Activated CD4-positive, alpha-beta memory T cell treated with anti-CD3 and anti-CD28 coated beads for 36 hours (primary cell): Measurements from ENCODE around the gene PDE4D. TPM values are rescaled to one million over a fixed set of nuclear protein-coding genes. Genes with fewer than 3 reads are reported as not detected.

Experiments
- CTCF ChIA-PET: fragments of 350-600 bp; sonication (Branson Sonifier 250); formaldehyde crosslinking; loops from one replicate; lab custom pipeline; 2021; ENCODE audit warnings: antibody characterized with exemption, inconsistent platforms; lab: Charles Lee
- POLR2A ChIA-PET: fragments of 350-600 bp; sonication (Branson Sonifier 250); formaldehyde crosslinking; loops from one replicate; lab custom pipeline; 2021; ENCODE audit warnings: antibody characterized with exemption; lab: Charles Lee
- DNase-seq: peaks from one replicate; pipeline ENCODE4 v3.0.0-alpha.2; 2020
- H3K27ac Mint-ChIP-seq: one replicate; pipeline ENCODE4 v1.8.0; 2021; ENCODE audit warnings: mixed read lengths
- H3K27me3 Mint-ChIP-seq: one replicate; pipeline ENCODE4 v1.8.0; 2021; ENCODE audit warnings: mixed read lengths
- H3K36me3 Mint-ChIP-seq: one replicate; pipeline ENCODE4 v1.8.0; 2021; ENCODE audit warnings: mixed read lengths
- H3K4me1 Mint-ChIP-seq: one replicate; pipeline ENCODE4 v1.8.0; 2021; ENCODE audit warnings: low read depth, mixed read lengths
- H3K4me3 Mint-ChIP-seq: one replicate; pipeline ENCODE4 v1.8.0; 2021; ENCODE audit warnings: mild to moderate bottlenecking, mixed read lengths
- H3K9me3 Mint-ChIP-seq: one replicate; pipeline ENCODE4 v1.8.0; 2021; ENCODE audit warnings: mixed read lengths
- intact Hi-C: fragments of 100-400 bp; cut with micrococcal nuclease; formaldehyde crosslinking; loops from one replicate; pipeline ENCODE4 v1.15.1; 2023
- total RNA-seq, 2 experiments: library from RNA; stranded (reverse); gene quantifications; one replicate each; pipeline ENCODE4 v1.2.3, GENCODE V29; 2021

The PDE4D gene
- total RNA-seq, 2 experiments from 2014 or later = 49.3 to 50.8 TPM

GRCh38 chr5:59354274-59354673 lies 539.3 kb downstream of the PDE4D start:
- Mint-ChIP-seq H3K27me3 (peaks cover 15% of the 10 kb centered on the region), H3K9me3 (no peaks in the 10 kb centered on the region), H3K27ac (no peak overlapping the region), H3K36me3 (no peaks in the 10 kb centered on the region), H3K4me3 (no peak overlapping the region), H3K4me1 (no peaks in the 10 kb centered on the region)
- CTCF ChIA-PET = interaction anchor here (1.0 to 4.1 kb wide), 3 partner anchors 10 to 166 kb away, joined by 3 to 23 read pairs (median 13); no protein-coding TSS in a partner anchor
- POLR2A ChIA-PET = no interaction called here
- intact Hi-C loops = no loop called here
- no peak for DNase-seq

DNA sequence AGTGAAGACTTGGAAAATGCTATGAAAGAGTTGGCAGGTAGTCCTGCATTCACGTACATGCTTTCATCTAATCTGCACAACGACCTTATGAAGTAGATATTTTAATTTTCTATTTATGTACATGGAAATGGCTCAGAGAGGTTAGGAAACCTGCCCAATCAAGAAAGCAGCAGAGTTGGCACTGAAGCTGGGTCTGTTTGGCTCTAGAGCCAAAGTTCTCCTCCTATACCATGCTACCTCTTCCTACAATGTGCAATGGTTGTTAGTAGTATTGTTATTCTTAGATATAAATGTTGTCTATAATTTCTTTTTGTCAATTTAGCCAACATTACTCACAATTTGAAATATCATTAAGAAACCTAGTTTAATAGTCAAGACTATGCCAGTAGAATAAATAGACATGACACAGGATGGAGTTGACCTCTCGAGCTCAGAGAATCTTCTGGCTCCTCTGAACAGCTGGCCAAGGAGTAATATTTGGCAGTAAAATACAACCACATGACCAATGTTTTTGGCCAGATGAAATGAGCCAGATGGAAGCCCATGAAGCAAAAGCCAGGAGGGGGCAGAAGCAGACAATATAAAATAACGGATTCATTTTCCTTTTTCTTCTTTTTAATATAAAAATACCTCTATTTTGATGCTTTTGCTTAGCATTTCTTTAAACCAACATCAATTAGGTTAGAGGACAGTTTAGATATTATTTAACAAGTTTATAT lies 542.3 kb downstream of the PDE4D start:
- Mint-ChIP-seq H3K27me3 (peaks cover 8% of the 10 kb centered on the region), H3K4me1 (no peaks in the 10 kb centered on the region), H3K27ac (no peak overlapping the region), H3K4me3 (no peak overlapping the region), H3K9me3 (no peaks in the 10 kb centered on the region), H3K36me3 (no peaks in the 10 kb centered on the region)
- intact Hi-C loops = no loop called here
- CTCF ChIA-PET = interaction anchor here (0.8 to 3.1 kb wide), 4 partner anchors 14 to 163 kb away, joined by 3 to 13 read pairs (median 3); no protein-coding TSS in a partner anchor
- POLR2A ChIA-PET = no interaction called here
- DNase-seq = no peak

- no peaks in the 10 kb centered on the region for H3K9me3 Mint-ChIP-seq
- intact Hi-C loops = no loop called here
- no peaks in the 10 kb centered on the region for H3K4me1 Mint-ChIP-seq
These were observed 545.3 kb downstream of the PDE4D start for GRCh38 chr5:59348189-59348588.

DNA sequence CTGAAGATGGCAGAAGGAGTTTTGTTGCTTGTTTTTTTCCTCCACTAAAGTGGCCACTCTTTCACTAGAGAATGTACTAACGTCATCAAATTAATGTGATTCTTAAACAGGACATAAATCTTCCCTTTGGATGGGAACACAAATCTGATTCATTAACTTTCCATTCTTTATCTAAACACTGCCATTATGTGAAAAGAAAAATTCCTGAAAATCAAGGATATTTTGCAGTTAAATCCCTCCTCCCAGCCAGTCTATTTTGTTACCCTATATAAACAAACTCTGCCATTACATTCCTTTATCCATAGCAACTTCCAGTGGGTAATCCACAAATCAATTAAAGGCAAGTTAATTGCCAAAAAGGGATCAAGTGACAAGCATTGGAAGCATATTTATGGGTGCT lies 546.5 kb downstream of the PDE4D start:
- no peaks in the 10 kb centered on the region for H3K4me1 Mint-ChIP-seq

More at GRCh38 chr5:59348189-59348588, 545.3 kb downstream of the PDE4D start:
- POLR2A ChIA-PET = no interaction called here
- CTCF ChIA-PET = interaction anchor here (0.8 to 1.1 kb wide), 2 partner anchors 10 to 159 kb away, joined by 3 to 4 read pairs; no protein-coding TSS in a partner anchor
- H3K27me3 Mint-ChIP-seq = peaks cover 10% of the 10 kb centered on the region
- no peak for DNase-seq
- H3K4me3 Mint-ChIP-seq = no peak overlapping the region
- no peak overlapping the region for H3K27ac Mint-ChIP-seq
- H3K36me3 Mint-ChIP-seq = no peaks in the 10 kb centered on the region

DNA sequence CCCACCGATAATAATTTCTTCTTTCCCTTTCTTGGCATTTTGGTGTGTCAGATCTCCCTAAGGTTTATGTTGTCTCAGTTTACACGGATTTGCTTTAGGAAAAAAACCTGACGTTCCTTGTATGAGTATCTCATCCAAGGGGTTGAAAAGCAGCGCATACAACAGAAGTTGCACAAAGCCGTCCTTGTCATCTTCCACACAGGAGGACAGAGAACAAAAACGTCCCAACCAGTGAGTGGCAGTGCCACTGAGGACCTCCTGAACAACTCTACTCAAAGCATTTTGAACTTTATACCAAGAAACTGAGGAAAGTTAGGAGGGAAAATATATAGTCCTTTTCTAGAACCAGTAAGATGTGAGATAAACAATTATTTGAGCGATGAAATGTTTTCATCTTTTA lies 547.0 kb downstream of the PDE4D start:
- DNase-seq = no peak
- intact Hi-C loops = no loop called here
- CTCF ChIA-PET = no interaction called here
- H3K4me1 Mint-ChIP-seq = no peaks in the 10 kb centered on the region
- H3K27me3 Mint-ChIP-seq = peaks cover 9% of the 10 kb centered on the region
- no peak overlapping the region for H3K4me3 Mint-ChIP-seq
- H3K9me3 Mint-ChIP-seq = no peaks in the 10 kb centered on the region
- no peaks in the 10 kb centered on the region for H3K36me3 Mint-ChIP-seq
- POLR2A ChIA-PET = no interaction called here
- no peak overlapping the region for H3K27ac Mint-ChIP-seq

More for the DNA sequence above, 546.5 kb downstream of the PDE4D start:
- Mint-ChIP-seq H3K27ac (no peak overlapping the region), H3K9me3 (no peaks in the 10 kb centered on the region), H3K4me3 (no peak overlapping the region), H3K27me3 (peaks cover 13% of the 10 kb centered on the region), H3K36me3 (no peaks in the 10 kb centered on the region)
- intact Hi-C loops = no loop called here
- POLR2A ChIA-PET = no interaction called here
- CTCF ChIA-PET = no interaction called here
- DNase-seq = no peak

GRCh38 chr5:59342181-59342580 lies 551.3 kb downstream of the PDE4D start:
- CTCF ChIA-PET = no interaction called here
- no peaks in the 10 kb centered on the region for H3K4me1 Mint-ChIP-seq
- POLR2A ChIA-PET = no interaction called here

DNA sequence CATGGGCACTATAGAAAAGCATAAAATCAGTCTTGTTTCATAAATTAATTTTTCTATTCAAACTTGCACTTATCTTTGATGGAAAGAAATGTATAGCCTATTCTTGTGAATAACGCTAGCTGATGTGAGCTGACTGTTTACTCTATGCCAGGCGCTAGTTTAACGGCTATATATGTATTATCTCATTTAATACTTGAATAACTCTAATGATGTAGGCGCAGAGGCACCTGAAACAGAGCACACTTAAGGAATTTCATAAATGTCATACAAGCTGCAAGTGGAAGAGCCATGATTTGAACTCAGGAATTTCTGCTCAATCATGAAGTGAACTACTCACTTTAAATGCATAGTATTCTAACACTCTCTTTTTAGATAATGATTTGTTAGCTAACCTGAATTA lies 551.8 kb downstream of the PDE4D start:
- intact Hi-C loops = no loop called here
- Mint-ChIP-seq H3K4me1 (no peaks in the 10 kb centered on the region), H3K27me3 (peaks cover 17% of the 10 kb centered on the region), H3K27ac (no peak overlapping the region), H3K9me3 (no peaks in the 10 kb centered on the region), H3K4me3 (no peak overlapping the region), H3K36me3 (no peaks in the 10 kb centered on the region)
- no peak for DNase-seq
- POLR2A ChIA-PET = no interaction called here
- CTCF ChIA-PET = no interaction called here

More at GRCh38 chr5:59342181-59342580, 551.3 kb downstream of the PDE4D start:
- intact Hi-C loops = no loop called here
- Mint-ChIP-seq H3K36me3 (no peaks in the 10 kb centered on the region), H3K4me3 (no peak overlapping the region), H3K9me3 (no peaks in the 10 kb centered on the region), H3K27me3 (peaks cover 17% of the 10 kb centered on the region), H3K27ac (no peak overlapping the region)
- no peak for DNase-seq

DNA sequence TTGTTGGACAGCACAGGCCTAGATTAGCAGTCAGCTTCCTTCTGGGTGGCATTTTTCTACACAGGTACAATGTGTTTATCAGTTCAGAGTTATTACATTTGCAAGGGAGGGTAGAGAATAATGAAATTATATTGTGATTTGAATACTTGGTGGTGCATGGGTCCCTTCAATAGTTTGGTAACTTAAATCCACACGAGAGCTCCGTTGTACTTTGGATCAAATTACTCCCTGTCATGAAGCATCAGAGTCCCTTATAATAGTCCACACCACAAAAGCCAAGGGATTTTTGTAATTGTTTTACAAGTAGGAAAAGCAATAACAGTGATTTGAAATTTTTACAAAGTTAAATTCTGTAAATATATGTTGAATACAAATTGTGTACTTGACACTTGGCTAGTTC lies 552.4 kb downstream of the PDE4D start:
- Mint-ChIP-seq H3K4me3 (no peak overlapping the region), H3K27ac (no peak overlapping the region), H3K27me3 (peaks cover 17% of the 10 kb centered on the region), H3K9me3 (no peaks in the 10 kb centered on the region), H3K36me3 (no peaks in the 10 kb centered on the region), H3K4me1 (no peaks in the 10 kb centered on the region)
- CTCF ChIA-PET = no interaction called here
- DNase-seq = no peak
- POLR2A ChIA-PET = no interaction called here
- intact Hi-C loops = no loop called here

GRCh38 chr5:59340637-59341036 lies 552.9 kb downstream of the PDE4D start:
- H3K27me3 Mint-ChIP-seq = peaks cover 17% of the 10 kb centered on the region
- H3K27ac Mint-ChIP-seq = no peak overlapping the region
- DNase-seq = no peak
- no peaks in the 10 kb centered on the region for H3K4me1 Mint-ChIP-seq
- no peaks in the 10 kb centered on the region for H3K9me3 Mint-ChIP-seq
- POLR2A ChIA-PET = no interaction called here
- no peak overlapping the region for H3K4me3 Mint-ChIP-seq
- CTCF ChIA-PET = no interaction called here
- H3K36me3 Mint-ChIP-seq = no peaks in the 10 kb centered on the region
- intact Hi-C loops = no loop called here

DNA sequence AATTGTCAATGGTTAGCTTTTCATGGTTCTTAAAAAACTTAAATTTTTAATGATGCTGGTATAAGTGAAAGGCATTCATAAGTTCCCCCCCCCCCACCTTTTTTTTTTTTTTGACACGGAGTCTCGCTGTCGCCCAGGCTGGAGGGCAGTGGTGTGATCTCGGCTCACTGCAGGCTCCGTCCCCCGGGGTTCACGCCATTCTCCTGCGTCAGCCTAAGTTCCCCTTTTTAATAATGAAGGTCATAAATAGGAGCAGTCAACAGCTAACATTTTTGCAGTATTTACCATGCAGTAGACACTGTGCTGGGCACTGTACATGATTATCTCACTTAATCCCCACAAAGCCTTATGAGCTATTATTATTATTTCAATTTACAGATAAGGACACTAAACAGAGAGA lies 556.3 kb downstream of the PDE4D start:
- intact Hi-C loops = no loop called here
- no peak overlapping the region for H3K4me3 Mint-ChIP-seq
- ChIA-PET POLR2A (no interaction called here), CTCF (no interaction called here)
- H3K4me1 Mint-ChIP-seq = no peaks in the 10 kb centered on the region
- DNase-seq = no peak
- no peaks in the 10 kb centered on the region for H3K36me3 Mint-ChIP-seq
- H3K27me3 Mint-ChIP-seq = peaks cover 10% of the 10 kb centered on the region
- H3K9me3 Mint-ChIP-seq = no peaks in the 10 kb centered on the region
- no peak overlapping the region for H3K27ac Mint-ChIP-seq

DNA sequence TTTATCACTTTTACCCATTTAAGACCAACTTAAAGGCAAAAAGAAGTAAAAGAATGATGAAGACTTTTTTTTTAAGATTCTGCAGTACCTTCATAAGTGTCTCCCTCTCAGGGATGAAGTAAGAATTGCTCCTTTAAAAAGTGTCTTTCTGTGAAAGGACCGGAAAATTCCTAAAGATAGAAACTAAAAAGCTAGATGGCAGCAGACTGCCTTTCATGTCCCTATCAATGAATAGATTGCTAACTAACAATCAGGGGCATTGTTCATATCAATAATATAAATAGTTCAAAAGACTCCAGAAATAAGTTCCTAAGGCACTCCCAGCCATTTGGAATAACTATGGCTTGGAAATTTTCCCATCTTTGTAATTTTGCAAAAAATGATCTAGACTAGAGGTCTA lies 558.0 kb downstream of the PDE4D start:
- CTCF ChIA-PET = interaction anchor here (0.6 to 1.1 kb wide), 2 partner anchors 15 to 45 kb away, joined by 3 read pairs; no protein-coding TSS in a partner anchor
- Mint-ChIP-seq H3K27ac (no peak overlapping the region), H3K4me1 (no peaks in the 10 kb centered on the region), H3K4me3 (no peak overlapping the region), H3K27me3 (peaks cover 8% of the 10 kb centered on the region), H3K36me3 (no peaks in the 10 kb centered on the region), H3K9me3 (no peaks in the 10 kb centered on the region)
- DNase-seq = no peak
- POLR2A ChIA-PET = no interaction called here
- intact Hi-C loops = no loop called here

GRCh38 chr5:59333416-59333815 lies 560.1 kb downstream of the PDE4D start:
- intact Hi-C loops = no loop called here
- Mint-ChIP-seq H3K4me1 (no peaks in the 10 kb centered on the region), H3K4me3 (no peak overlapping the region), H3K9me3 (no peaks in the 10 kb centered on the region), H3K27ac (no peak overlapping the region), H3K36me3 (no peaks in the 10 kb centered on the region), H3K27me3 (peaks cover 6% of the 10 kb centered on the region)
- CTCF ChIA-PET = no interaction called here
- no peak for DNase-seq
- POLR2A ChIA-PET = no interaction called here
